Erythroblast (primary cell): ENCODE results near the gene SPDYE17.
"Not testable (repeated sequence)": the region's sequence is repeated elsewhere in the genome, so short reads cannot be mapped to it uniquely, and the experiment has no call there.

ENCODE experiments used
- GATA1 ChIP-seq: IDR thresholded peaks from 2 replicates; pipeline ENCODE4 v1.6.1; 2011; ENCODE audit warnings: low read depth, mild to moderate bottlenecking, control low read depth, low read length, moderate library complexity
- POLR2A ChIP-seq: IDR thresholded peaks from 2 replicates; pipeline ENCODE4 v1.6.1; 2011; ENCODE audit warnings: mild to moderate bottlenecking, low read length

DNA sequence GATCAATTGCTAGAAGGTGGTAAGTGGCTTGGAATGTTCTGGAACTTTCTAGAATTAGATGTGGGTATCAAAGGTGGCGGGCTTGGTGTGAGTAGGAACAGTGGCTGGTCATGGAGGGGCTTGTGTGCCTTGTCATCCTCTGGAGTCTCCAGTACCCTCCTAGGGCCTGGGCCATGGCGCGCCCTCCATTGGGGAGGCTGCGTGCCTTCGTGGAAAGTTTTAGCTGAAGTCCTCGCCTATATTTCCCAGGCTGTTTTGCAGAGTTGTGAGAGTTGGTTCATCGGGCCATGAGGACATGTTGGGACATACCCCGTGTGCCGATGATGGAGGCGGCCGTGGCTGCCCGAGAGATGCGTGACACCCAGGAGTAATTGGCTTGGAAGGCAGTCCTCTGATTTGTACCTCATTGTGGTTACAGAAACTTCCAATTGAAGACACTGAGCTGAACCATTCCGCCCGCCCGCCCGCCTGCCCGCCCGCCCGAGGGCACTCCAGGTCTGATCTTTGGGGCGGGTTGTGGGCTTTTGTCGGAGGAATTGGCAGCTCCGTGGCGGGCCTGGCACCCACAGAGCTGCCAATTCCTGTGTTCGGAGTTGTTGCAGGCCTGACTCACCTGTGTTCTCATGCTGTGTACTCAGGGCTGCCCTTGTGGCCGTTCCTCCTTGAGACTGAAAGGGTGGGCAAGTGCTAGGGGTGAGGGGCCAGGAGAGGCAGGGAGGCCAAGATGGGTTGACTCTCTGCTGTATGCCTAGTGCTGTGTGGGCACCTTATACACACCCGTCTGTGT is 57.2 kb downstream of the SPDYE17 start:
- not testable (repeated sequence) for TF ChIP-seq GATA1, POLR2A
